Spinal cord (tissue), 10 donors: ENCODE results near the gene NACA. TPM values are rescaled to one million over a fixed set of nuclear protein-coding genes. Genes with fewer than 3 reads are reported as not detected.
"Not testable (repeated sequence)": the region's sequence is repeated elsewhere in the genome, so short reads cannot be mapped to it uniquely, and the experiment has no call there.

Experiments used
- DNase-seq, 6 donors: peaks; one replicate each; pipeline versions ENCODE4 v3.0.0 to v3.0.0-alpha.2; 2013 to 2015; ENCODE audit warnings: low spot score in 6 of 6, low read depth in 4 of 6
- H3K27ac ChIP-seq: one replicate; pipeline ENCODE4 v1.5.1; 2013; ENCODE audit warnings: low read depth, low read length, control low read depth
- H3K27me3 ChIP-seq: one replicate; pipeline ENCODE4 v1.6.1; 2013; ENCODE audit warnings: low read length; ENCODE audit not compliant: control insufficient read depth, insufficient read depth
- H3K36me3 ChIP-seq: one replicate; pipeline ENCODE4 v1.6.1; 2013; ENCODE audit warnings: low read length; ENCODE audit not compliant: control insufficient read depth, insufficient read depth
- H3K4me1 ChIP-seq: one replicate; pipeline ENCODE4 v1.6.1; 2013; ENCODE audit warnings: low read length; ENCODE audit not compliant: control insufficient read depth, insufficient read depth
- H3K4me3 ChIP-seq: one replicate; pipeline ENCODE4 v1.5.1; 2013; ENCODE audit warnings: low read depth, low read length, control low read depth
- H3K9me3 ChIP-seq: one replicate; pipeline ENCODE4 v1.6.1; 2013; ENCODE audit warnings: low read length; ENCODE audit not compliant: control insufficient read depth, insufficient read depth
- WGBS: methylation state at CpG from one replicate; pipeline ENCODE4 v1.1.5; 2013; ENCODE audit warnings: missing lambda C conversion rate; ENCODE audit not compliant: insufficient coverage; 5-methylcytosine and 5-hydroxymethylcytosine counted together
- polyA plus RNA-seq, 2 donors: library from polyadenylated mRNA; unstranded; fragments of 120-200 nt; gene quantifications; one replicate each; pipeline ENCODE4 v1.2.1, GENCODE V29; 2013; ENCODE audit not compliant: insufficient read length in 2 of 2
- total RNA-seq, 2 donors: library from RNA; depleted of rRNA in 1 of 2; stranded (reverse); fragments of 120-200 nt in 1 of 2; fragments of >200 nt in 1 of 2; gene quantifications; one replicate each; pipeline versions ENCODE4 v1.2.3 to v1.2.4, GENCODE V29; 2013 to 2014
- donor health status: healthy.

The NACA gene
- total and polyA plus RNA-seq, 4 donors: 832 to 1,792 (median 1,325) TPM

DNA sequence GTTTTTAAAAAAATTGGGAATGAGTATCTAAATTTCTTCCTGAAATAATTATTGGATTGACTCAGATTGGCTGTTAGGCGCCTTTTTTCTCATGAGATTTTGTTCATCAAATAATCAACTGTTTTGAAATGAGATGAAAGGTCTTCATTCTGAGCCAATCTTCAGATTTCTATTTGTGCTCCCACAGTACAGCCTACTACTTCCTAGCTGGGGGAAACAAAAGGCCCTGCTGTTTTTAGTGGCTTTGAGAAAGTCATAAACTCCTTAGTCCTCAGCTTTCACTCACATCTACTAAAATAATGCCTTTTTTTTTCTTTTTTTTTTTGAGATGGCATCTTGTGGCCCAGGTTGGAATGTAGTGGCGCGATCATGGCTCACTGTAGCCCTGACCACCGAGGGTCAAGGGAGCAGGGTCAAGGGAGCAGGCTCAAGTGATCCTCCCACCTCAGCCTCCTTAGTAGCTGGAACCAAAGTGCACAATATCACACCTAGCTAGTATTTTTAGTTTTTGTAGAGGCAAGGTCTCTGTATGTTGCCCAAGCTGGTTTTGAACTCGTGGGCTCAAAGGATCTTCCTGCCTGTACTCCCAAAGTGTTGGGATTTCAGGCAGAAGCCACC, 15.2 kb downstream of the NACA start:
- Histone ChIP-seq H3K27me3 (no peaks in the 10 kb centered on the region), H3K4me3 (no peak overlapping the region), H3K36me3 (peaks cover 37% of the 10 kb centered on the region), H3K4me1 (no peaks in the 10 kb centered on the region), H3K9me3 (no peaks in the 10 kb centered on the region), H3K27ac (peak overlapping the region; percentile 52)
- WGBS: 71% methylated on average over 1 of the region's 5 CpGs
- no peak for DNase-seq

DNA sequence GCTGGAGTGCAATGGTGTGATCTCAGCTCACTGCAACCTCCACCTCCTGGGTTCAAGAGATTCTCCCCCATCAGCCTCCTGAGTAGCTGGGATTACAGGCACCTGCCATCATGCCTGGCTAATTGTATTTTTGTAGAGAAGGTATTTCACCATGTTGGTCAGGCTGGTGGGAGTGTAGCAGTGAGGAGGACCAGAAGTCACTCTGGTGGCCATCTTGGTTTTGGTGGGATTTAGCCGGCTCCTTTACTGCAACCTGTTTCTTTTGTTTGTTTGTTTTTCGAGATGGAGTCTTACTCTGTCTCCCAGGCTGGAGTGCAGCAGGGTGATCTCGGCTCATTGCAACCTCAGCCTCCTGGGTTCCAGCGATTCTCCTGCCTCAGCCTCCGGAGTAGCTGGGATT, 20.6 kb downstream of the NACA start:
- H3K4me3 ChIP-seq, H3K27ac ChIP-seq, H3K9me3 ChIP-seq, H3K4me1 ChIP-seq, DNase-seq, H3K27me3 ChIP-seq, H3K36me3 ChIP-seq: not testable (repeated sequence)
- 89% methylated on average over 5 of the region's 5 CpGs for WGBS

DNA sequence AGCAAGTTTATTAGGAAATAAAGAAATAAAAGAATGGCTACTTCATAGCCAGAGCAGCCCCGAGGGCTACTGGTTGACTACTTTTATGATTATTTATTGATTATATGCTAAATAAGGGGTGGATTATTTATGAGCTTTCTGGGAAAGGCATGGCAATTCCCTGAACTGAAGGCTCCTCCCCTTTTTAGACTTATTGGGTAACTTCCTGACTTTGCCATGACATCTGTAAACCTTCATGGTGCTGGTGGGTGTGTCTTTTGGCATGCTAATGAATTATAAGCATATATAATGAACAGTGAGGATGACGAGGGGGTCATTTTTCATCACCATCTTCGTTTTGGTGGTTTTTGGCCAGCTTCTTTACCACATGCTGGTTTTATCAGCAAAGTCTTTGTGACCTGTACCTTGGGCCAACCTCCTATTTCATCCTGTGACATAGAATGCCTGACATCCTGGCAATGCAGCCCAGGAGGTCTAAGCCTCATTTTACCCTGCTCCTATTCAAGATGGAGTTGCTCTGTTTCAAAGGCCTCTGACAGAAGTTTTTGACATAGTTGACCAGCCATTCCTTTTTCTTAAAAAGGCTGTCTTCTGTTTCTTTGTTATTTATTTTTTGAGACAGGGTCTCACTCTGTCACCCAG, 26.0 kb downstream of the NACA start:
- no peaks in the 10 kb centered on the region for H3K9me3 ChIP-seq
- no peaks in the 10 kb centered on the region for H3K27me3 ChIP-seq
- no peaks in the 10 kb centered on the region for H3K36me3 ChIP-seq
- H3K27ac ChIP-seq: no peak overlapping the region
- no peaks in the 10 kb centered on the region for H3K4me1 ChIP-seq
- 57% methylated on average over 1 of the region's 3 CpGs for WGBS
- DNase-seq: no peak
- H3K4me3 ChIP-seq: no peak overlapping the region

DNA sequence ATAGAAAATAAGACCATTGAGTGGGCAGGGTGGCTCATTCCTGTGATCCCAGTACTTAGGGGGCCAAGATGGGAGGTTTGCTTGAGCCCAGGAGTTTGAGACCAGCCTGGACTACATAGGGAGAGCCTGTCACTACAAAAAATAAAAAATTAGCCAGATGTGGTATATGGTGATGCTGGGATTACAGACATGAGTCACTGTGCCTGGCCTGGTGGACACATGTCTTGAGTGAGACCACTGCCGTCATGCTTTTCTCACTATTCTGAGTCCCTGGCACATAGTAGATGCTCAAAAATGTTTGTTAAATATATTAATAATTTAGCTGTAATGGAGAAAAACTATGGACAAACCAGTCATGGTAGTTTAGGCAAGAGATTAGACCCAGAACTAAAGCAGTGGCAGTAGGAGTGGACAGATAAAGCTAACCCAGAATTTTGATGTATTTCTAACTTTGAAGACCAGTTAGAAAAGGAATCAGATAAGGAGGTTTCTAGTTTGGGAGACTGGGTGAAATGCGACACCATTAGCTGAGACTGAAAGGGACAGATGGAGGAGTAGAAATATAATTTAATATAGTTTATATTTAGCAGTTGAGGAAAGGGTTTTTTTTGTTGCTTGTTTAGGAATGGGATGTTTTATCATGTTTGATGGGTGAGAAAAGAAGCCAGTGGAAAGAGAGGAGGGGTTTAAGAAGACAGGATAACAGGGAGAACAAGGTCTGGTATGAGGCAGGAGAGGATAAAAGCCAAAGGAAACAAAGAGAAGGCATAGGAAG, 29.6 kb downstream of the NACA start:
- no CpG with 5 or more reads among the region's 2 CpGs for WGBS
- Histone ChIP-seq H3K4me1 (no peaks in the 10 kb centered on the region), H3K27ac (no peak overlapping the region), H3K4me3 (no peak overlapping the region), H3K9me3 (no peaks in the 10 kb centered on the region), H3K36me3 (no peaks in the 10 kb centered on the region), H3K27me3 (no peaks in the 10 kb centered on the region)
- no peak for DNase-seq

DNA sequence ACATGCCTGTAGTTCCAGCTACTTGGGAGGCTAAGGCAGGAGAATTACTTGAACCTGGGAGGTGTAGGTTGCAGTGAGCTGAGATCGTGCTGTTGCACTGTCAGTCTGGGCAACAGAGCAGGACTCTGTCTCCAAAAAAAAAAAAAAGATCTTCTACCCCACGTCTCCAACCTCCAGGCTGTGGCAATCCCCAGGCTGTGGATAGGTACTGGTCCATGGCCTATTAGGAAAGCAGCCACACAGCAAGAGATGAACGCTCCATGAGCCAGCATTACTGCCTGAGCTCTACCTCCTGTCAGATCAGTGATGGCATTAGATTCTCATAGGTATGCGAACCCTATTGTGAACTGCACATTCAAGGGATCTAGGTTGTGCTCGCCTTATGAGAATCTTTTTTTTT, 30.9 kb downstream of the NACA start:
- no CpG with 5 or more reads among the region's 5 CpGs for WGBS
- no peaks in the 10 kb centered on the region for H3K9me3 ChIP-seq
- H3K27ac ChIP-seq: no peak overlapping the region
- no peak overlapping the region for H3K4me3 ChIP-seq
- H3K4me1 ChIP-seq: peaks cover 4% of the 10 kb centered on the region
- DNase-seq: no peak
- H3K27me3 ChIP-seq: no peaks in the 10 kb centered on the region
- H3K36me3 ChIP-seq: no peaks in the 10 kb centered on the region

DNA sequence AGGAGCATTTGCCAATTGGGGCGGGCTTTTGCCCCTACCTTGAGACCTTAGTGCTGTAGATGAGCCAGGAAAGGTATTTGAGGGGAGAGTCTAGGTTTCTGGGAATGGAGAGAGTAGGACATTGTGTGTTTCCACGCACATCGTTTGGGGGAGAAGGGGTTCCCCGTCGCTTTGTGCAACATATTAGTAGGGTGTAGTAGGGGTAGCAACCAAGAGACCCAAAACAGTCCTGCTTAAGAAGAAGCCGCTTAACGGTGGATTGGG, 36.3 kb downstream of the NACA start:
- WGBS: 0% methylated on average over 7 of the region's 7 CpGs
- Histone ChIP-seq H3K27me3 (no peaks in the 10 kb centered on the region), H3K9me3 (no peaks in the 10 kb centered on the region), H3K27ac (peak overlapping the region; percentile 100), H3K4me1 (peaks cover 30% of the 10 kb centered on the region), H3K4me3 (peak overlapping the region; percentile 97), H3K36me3 (peaks cover 6% of the 10 kb centered on the region)
- no peak for DNase-seq

DNA sequence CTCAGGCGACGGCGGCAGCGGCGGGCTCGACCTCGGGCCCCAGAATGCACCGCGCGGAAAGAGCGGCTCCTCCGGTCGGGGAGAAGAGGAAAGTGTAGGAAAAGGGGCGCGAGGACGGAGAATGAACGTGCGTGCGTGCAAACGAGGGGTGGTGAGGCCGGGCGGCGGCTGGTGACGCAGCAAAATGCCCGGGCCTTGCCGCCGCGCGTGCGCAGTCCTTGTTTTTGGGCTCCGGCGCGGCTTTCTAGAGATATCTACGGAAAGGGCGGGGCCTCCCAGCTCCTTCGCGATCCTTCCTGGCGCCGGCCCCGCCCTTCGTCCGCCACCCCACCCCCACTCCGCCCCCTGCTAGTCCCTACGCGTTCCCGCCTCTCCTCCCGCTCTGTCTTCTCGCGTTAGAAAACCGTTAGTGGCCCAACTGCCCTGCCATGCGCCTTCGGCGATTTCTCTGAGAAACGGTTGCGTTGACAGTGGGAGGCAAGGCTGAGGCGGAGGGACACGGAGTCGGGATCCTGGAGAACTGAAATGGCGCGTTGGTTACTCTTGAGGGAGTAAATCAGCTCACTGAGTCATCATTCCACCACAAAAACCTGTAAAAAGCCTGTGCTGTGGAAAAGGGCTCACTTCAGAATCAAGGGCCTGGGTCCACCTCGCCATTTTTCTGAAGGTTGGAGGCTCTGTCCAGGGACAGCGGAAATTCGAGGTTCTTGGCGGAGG, 36.8 kb downstream of the NACA start, which contains the start of gene PTGES3:
TSS of gene PTGES3 (minus strand) at position 156 of the 717 bp plus-strand sequence. CDS start 285 bp downstream, outside the sequence.
- WGBS: under 1% methylated on average over 59 of the region's 64 CpGs
- H3K27me3 ChIP-seq: no peaks in the 10 kb centered on the region

DNA sequence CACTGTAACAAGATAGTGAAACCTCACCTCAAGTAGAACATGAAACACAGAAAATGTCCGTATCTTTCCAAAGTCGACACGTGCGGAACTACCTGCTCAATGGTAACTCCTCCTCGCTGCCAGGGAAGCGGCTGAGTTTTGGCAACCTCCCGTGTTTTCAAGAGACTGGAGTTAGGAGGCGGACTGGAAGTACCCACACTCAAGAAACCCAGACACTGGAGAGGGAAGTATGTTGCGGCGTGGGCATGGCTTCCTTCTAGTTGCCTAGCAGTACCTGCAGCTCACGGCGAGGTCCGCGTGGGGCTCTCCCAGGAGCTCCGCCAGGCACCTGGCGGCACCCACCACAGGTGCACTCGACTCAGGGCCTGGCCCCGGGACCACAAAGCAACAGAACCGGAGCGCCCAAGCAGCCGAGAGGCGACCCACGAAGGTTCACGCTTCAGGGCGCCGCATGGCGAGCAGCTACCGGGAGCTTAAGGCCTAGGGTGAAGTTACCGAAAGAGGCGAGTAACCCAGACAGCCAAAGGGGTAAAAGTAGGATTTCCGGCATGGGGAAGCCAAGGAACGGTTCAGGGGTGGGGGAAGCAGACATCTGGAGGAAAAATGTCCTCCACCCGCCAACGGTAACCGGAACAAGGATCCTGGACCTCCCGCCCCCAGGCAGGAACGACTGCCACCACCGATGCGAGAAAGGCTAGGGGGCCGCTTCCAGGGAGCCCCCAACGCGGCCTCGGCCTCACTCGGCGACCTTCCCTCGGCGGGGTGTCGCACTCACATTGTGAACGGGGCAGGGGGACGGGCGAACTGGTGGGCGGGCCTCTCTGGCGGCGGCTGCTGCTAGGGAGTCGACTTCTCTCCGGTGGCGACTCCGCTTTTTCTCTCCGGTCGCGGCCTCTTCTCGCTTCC, 37.6 kb downstream of the NACA start:
- Histone ChIP-seq H3K4me3 (peak overlapping the region; percentile 97), H3K27ac (peak overlapping the region; percentile 100), H3K9me3 (no peaks in the 10 kb centered on the region), H3K4me1 (peaks cover 30% of the 10 kb centered on the region), H3K27me3 (no peaks in the 10 kb centered on the region), H3K36me3 (peaks cover 10% of the 10 kb centered on the region)
- DNase-seq: peak in 5 of 6 donors; percentile 10 to 57 (median 29)
- WGBS: under 1% methylated on average over 60 of the region's 62 CpGs

More for the DNA sequence above, 36.8 kb downstream of the NACA start, which contains the start of gene PTGES3:
- H3K36me3 ChIP-seq: peaks cover 6% of the 10 kb centered on the region
- peak within 1 kb of the TSS; percentile 100 for H3K27ac ChIP-seq
- H3K9me3 ChIP-seq: no peaks in the 10 kb centered on the region
- peak; percentile 92 to 99 (median 96) for DNase-seq
- peak within 1 kb of the TSS; percentile 97 for H3K4me3 ChIP-seq
- H3K4me1 ChIP-seq: peaks cover 30% of the 10 kb centered on the region
